Gastrocnemius medialis (tissue), 4 donors: ENCODE results near the gene SLC2A2. TPM values are rescaled to one million over a fixed set of nuclear protein-coding genes. Genes with fewer than 3 reads are reported as not detected.

ENCODE experiments used
- ATAC-seq, 2 donors: fragments of 150-250 bp; one replicate each; pipeline ENCODE4 v1.9.1; 2016
- DNase-seq, 2 donors: peaks; one replicate each; pipeline ENCODE4 v3.0.0-alpha.2; 2019
- H3K27ac ChIP-seq, 4 donors: fragments of 200-600 bp; sonication (generic); 1 replicate in 1 of 4; 2 replicates in 3 of 4; pipeline ENCODE4 v1.5.1; 2016 to 2018; ENCODE audit warnings: mild to moderate bottlenecking in 2 of 4, moderate library complexity in 1 of 4
- H3K27me3 ChIP-seq, 3 donors: fragments of 200-600 bp; sonication (generic) in 2 of 3; 1 replicate in 1 of 3; 2 replicates in 2 of 3; pipeline versions ENCODE4 v1.5.1 to v1.6.0; 2016 to 2019; ENCODE audit warnings: mild to moderate bottlenecking in 1 of 3, moderate library complexity in 1 of 3
- H3K36me3 ChIP-seq, 2 donors: fragments of 200-600 bp; sonication (generic) in 1 of 2; one replicate each; pipeline ENCODE4 v1.5.1; 2017 to 2018
- H3K4me1 ChIP-seq, 2 donors: fragments of 200-600 bp; sonication (generic) in 1 of 2; one replicate each; pipeline ENCODE4 v1.5.1; 2016 to 2017; ENCODE audit warnings: mild to moderate bottlenecking in 2 of 2
- H3K4me3 ChIP-seq, 4 donors: fragments of 200-600 bp; sonication (generic) in 3 of 4; 1 replicate in 1 of 4; 2 replicates in 3 of 4; pipeline ENCODE4 v1.5.1; 2016 to 2019; ENCODE audit warnings: mild to moderate bottlenecking in 2 of 4
- H3K9me3 ChIP-seq, 3 donors: fragments of 200-600 bp; sonication (generic) in 2 of 3; 1 replicate in 1 of 3; 2 replicates in 2 of 3; pipeline ENCODE4 v1.5.1; 2016 to 2019
- CTCF ChIP-seq, 5 experiments: fragments of 450-650 bp in 3 of 5; fragments of 200-600 bp in 2 of 5; sonication (generic) in 2 of 5; IDR thresholded peaks in 4 of 5; conservative IDR thresholded peaks in 1 of 5; 1 replicate in 4 of 5; 2 replicates in 1 of 5; pipeline ENCODE4 v1.5.1; 2016 to 2019; ENCODE audit warnings: antibody characterized with exemption in 5 of 5, mild to moderate bottlenecking in 3 of 5, moderate library complexity in 3 of 5
- POLR2A ChIP-seq, 2 donors: fragments of 450-650 bp; IDR thresholded peaks; one replicate each; pipeline ENCODE4 v1.6.1; 2017; ENCODE audit warnings: antibody characterized with exemption in 2 of 2, mild to moderate bottlenecking in 2 of 2, moderate library complexity in 2 of 2
- in situ Hi-C, 4 donors: fragments of 200-750 bp; cut with MboI; loops; one replicate each; pipeline versions ENCODE4 v1.15.0 to v1.8.0; 2017; ENCODE audit warnings: low sequenced_read_pairs in 4 of 4
- intact Hi-C: fragments of 100-400 bp; cut with DNase I; formaldehyde crosslinking; loops from one replicate; pipeline ENCODE4 v1.15.1; 2023; ENCODE audit warnings: low total_unique reads
- total RNA-seq, 4 donors: library from RNA; depleted of rRNA; stranded (reverse); fragments of >200 nt; gene quantifications; one replicate each; pipeline versions ENCODE4 v1.1.0 to v1.2.3, GENCODE V29; 2016

SLC2A2 gene
- total RNA-seq, 4 donors from 2014 or later, result 0.26 to 0.51 TPM; not detected in 2

- no peaks in the 10 kb centered on the region for H3K36me3 ChIP-seq
- intact Hi-C loops (no loop called here), in situ Hi-C loops (no loop called here)
- no peaks in the 10 kb centered on the region for H3K4me1 ChIP-seq
- DNase-seq (no peak), ATAC-seq (no peak)
- no peaks in the 10 kb centered on the region for H3K9me3 ChIP-seq
- H3K27ac ChIP-seq, result no peak overlapping the region
- no peak overlapping the region for H3K4me3 ChIP-seq
- TF ChIP-seq POLR2A (IDR thresholded peaks at IDR 0.05), result no peak
- H3K27me3 ChIP-seq, result no peaks in the 10 kb centered on the region
Measured at GRCh38 chr3:171054231-171054630, 27.7 kb upstream of the SLC2A2 start.

- no peaks in the 10 kb centered on the region for H3K36me3 ChIP-seq
- H3K9me3 ChIP-seq, result no peaks in the 10 kb centered on the region
- in situ Hi-C loops, result loop anchor here in 1 of 4 donors (10.0 kb wide), 1 partner anchor 515 kb away; no protein-coding TSS in a partner anchor
- DNase-seq (no peak), ATAC-seq (peak; percentile 56 to 58)
- no peaks in the 10 kb centered on the region for H3K4me1 ChIP-seq
- no peaks in the 10 kb centered on the region for H3K27me3 ChIP-seq
- H3K27ac ChIP-seq, result no peak overlapping the region
- TF ChIP-seq CTCF (IDR thresholded peaks at IDR 0.05 in 4 of 5, conservative IDR thresholded peaks at IDR 0.05 in 1 of 5) (peak in 4 of 5 experiments; percentile 29 to 58 (median 44)), POLR2A (IDR thresholded peaks at IDR 0.05) (no peak)
- intact Hi-C loops, result loop anchor here (2.0 kb wide), 1 partner anchor 515 kb away; no protein-coding TSS in a partner anchor
- no peak overlapping the region for H3K4me3 ChIP-seq
Measured at GRCh38 chr3:171049861-171050444, 23.4 kb upstream of the SLC2A2 start.

GRCh38 chr3:171046760-171047159 is 20.2 kb upstream of the SLC2A2 start:
- no peaks in the 10 kb centered on the region for H3K36me3 ChIP-seq
- no peaks in the 10 kb centered on the region for H3K9me3 ChIP-seq
- no peaks in the 10 kb centered on the region for H3K4me1 ChIP-seq
- no peak for ATAC-seq
- no peaks in the 10 kb centered on the region for H3K27me3 ChIP-seq
- intact Hi-C loops (no loop called here), in situ Hi-C loops (loop anchor here in 1 of 4 donors (10.0 kb wide), 1 partner anchor 518 kb away; no protein-coding TSS in a partner anchor)
- H3K4me3 ChIP-seq, result no peak overlapping the region
- no peak for DNase-seq
- H3K27ac ChIP-seq, result no peak overlapping the region
- no peak for TF ChIP-seq POLR2A (IDR thresholded peaks at IDR 0.05)
- no peak for TF ChIP-seq CTCF (IDR thresholded peaks at IDR 0.05 in 4 of 5, conservative IDR thresholded peaks at IDR 0.05 in 1 of 5)

- ATAC-seq (no peak), DNase-seq (no peak)
- TF ChIP-seq POLR2A (IDR thresholded peaks at IDR 0.05) (no peak), CTCF (IDR thresholded peaks at IDR 0.05 in 4 of 5, conservative IDR thresholded peaks at IDR 0.05 in 1 of 5) (no peak)
- no peak overlapping the region for H3K27ac ChIP-seq
- in situ Hi-C loops, result loop anchor here in 1 of 4 donors (10.0 kb wide), 1 partner anchor 520 kb away; no protein-coding TSS in a partner anchor
- no peaks in the 10 kb centered on the region for H3K27me3 ChIP-seq
- no peaks in the 10 kb centered on the region for H3K9me3 ChIP-seq
- intact Hi-C loops, result no loop called here
- H3K36me3 ChIP-seq, result no peaks in the 10 kb centered on the region
- no peak overlapping the region for H3K4me3 ChIP-seq
- H3K4me1 ChIP-seq, result no peaks in the 10 kb centered on the region
Measured at GRCh38 chr3:171044835-171045793, 18.6 kb upstream of the SLC2A2 start.

- no peak for ATAC-seq
- intact Hi-C loops, result no loop called here
Measured at GRCh38 chr3:171044384-171044783, 17.9 kb upstream of the SLC2A2 start.

More at GRCh38 chr3:171044384-171044783, 17.9 kb upstream of the SLC2A2 start:
- Histone ChIP-seq H3K4me3 (no peak overlapping the region), H3K9me3 (no peaks in the 10 kb centered on the region), H3K36me3 (no peaks in the 10 kb centered on the region), H3K27me3 (no peaks in the 10 kb centered on the region), H3K4me1 (no peaks in the 10 kb centered on the region), H3K27ac (no peak overlapping the region)
- DNase-seq, result no peak
- in situ Hi-C loops, result loop anchor here in 1 of 4 donors (10.0 kb wide), 1 partner anchor 520 kb away; no protein-coding TSS in a partner anchor
- TF ChIP-seq CTCF (IDR thresholded peaks at IDR 0.05 in 4 of 5, conservative IDR thresholded peaks at IDR 0.05 in 1 of 5), result no peak
- TF ChIP-seq POLR2A (IDR thresholded peaks at IDR 0.05), result no peak
